Neuronal stem cell (in vitro differentiated cells): ENCODE measurements around the gene MTCL3.

Experiments
- DNase-seq: peaks from one replicate; pipeline ENCODE4 v3.0.0-alpha.2; 2013; ENCODE audit warnings: low spot score
- H2AFZ ChIP-seq: one replicate; pipeline ENCODE4 v1.6.1; 2013; ENCODE audit warnings: mild to moderate bottlenecking, low read length, inconsistent platforms
- H2AK5ac ChIP-seq: 2 replicates; pipeline ENCODE4 v1.6.1; 2013; ENCODE audit warnings: low read depth, mild to moderate bottlenecking, inconsistent platforms, low read length, moderate library complexity, mixed read lengths
- H2BK120ac ChIP-seq: 2 replicates; pipeline ENCODE4 v1.6.1; 2013; ENCODE audit warnings: low read depth, mild to moderate bottlenecking, inconsistent platforms, low read length, moderate library complexity, mixed read lengths
- H2BK12ac ChIP-seq: one replicate; pipeline ENCODE4 v1.6.1; 2013; ENCODE audit warnings: low read length, inconsistent platforms
- H2BK15ac ChIP-seq: 2 replicates; pipeline ENCODE4 v1.6.1; 2013; ENCODE audit warnings: mild to moderate bottlenecking, low read length, inconsistent platforms, mixed read lengths
- H2BK5ac ChIP-seq: one replicate; pipeline ENCODE4 v1.6.1; 2013; ENCODE audit warnings: inconsistent platforms, mild to moderate bottlenecking, low read length, moderate library complexity
- H3K14ac ChIP-seq: one replicate; pipeline ENCODE4 v1.6.1; 2013; ENCODE audit warnings: low read length, inconsistent platforms
- H3K18ac ChIP-seq: 2 replicates; pipeline ENCODE4 v1.6.1; 2013; ENCODE audit warnings: low read length, inconsistent platforms
- H3K23ac ChIP-seq: 2 replicates; pipeline ENCODE4 v1.6.1; 2013; ENCODE audit warnings: low read depth, mild to moderate bottlenecking, mixed read lengths, low read length, inconsistent platforms; ENCODE audit not compliant: poor library complexity
- H3K27ac ChIP-seq: replicated peaks from 3 replicates; pipeline ENCODE4 v1.5.1; 2013; ENCODE audit warnings: low read length, inconsistent platforms
- H3K27me3 ChIP-seq, 3 experiments: 2 replicates each; pipeline ENCODE4 v1.6.1; 2013; ENCODE audit warnings: low read length in 3 of 3, mild to moderate bottlenecking in 2 of 3, inconsistent platforms in 1 of 3, low read depth in 1 of 3, mixed read lengths in 1 of 3, moderate library complexity in 1 of 3; ENCODE audit not compliant: control insufficient read depth in 3 of 3, insufficient read depth in 3 of 3
- H3K36me3 ChIP-seq, 2 donors: replicated peaks in 1 of 2; 2 replicates each; pipeline ENCODE4 v1.6.1; 2013; ENCODE audit warnings: low read length in 2 of 2; ENCODE audit not compliant: control insufficient read depth in 2 of 2, insufficient read depth in 2 of 2
- H3K4ac ChIP-seq: 2 replicates; pipeline ENCODE4 v1.6.1; 2013; ENCODE audit warnings: inconsistent platforms, mild to moderate bottlenecking, low read length, moderate library complexity
- H3K4me1 ChIP-seq, 2 donors: 1 replicate in 1 of 2; 2 replicates in 1 of 2; pipeline ENCODE4 v1.6.1; 2013; ENCODE audit warnings: low read length in 2 of 2, low read depth in 1 of 2; ENCODE audit not compliant: control insufficient read depth in 2 of 2, insufficient read depth in 1 of 2
- H3K4me2 ChIP-seq: one replicate; pipeline ENCODE4 v1.6.1; 2013; ENCODE audit warnings: mild to moderate bottlenecking, low read length, inconsistent platforms; ENCODE audit not compliant: insufficient read depth, poor library complexity, severe bottlenecking
- H3K4me3 ChIP-seq, 2 donors: 2 replicates each; pipeline ENCODE4 v1.5.1; 2013; ENCODE audit warnings: low read length in 2 of 2, mild to moderate bottlenecking in 2 of 2, inconsistent platforms in 1 of 2, moderate library complexity in 1 of 2
- H3K79me1 ChIP-seq: one replicate; pipeline ENCODE4 v1.6.1; 2013; ENCODE audit warnings: low read depth, mild to moderate bottlenecking, inconsistent platforms, low read length, moderate library complexity
- H3K9ac ChIP-seq: one replicate; pipeline ENCODE4 v1.6.1; 2013; ENCODE audit warnings: mild to moderate bottlenecking, low read depth, low read length, inconsistent platforms; ENCODE audit not compliant: poor library complexity
- H3K9me3 ChIP-seq, 2 donors: replicated peaks in 1 of 2; 2 replicates each; pipeline versions ENCODE3 to v1.6.1; 2013; ENCODE audit warnings: low read length in 2 of 2, mild to moderate bottlenecking in 2 of 2, inconsistent platforms in 1 of 2, low read depth in 1 of 2, mixed read lengths in 1 of 2, moderate library complexity in 1 of 2; ENCODE audit not compliant: control insufficient read depth in 2 of 2, insufficient read depth in 1 of 2
- H4K8ac ChIP-seq: one replicate; pipeline ENCODE4 v1.6.1; 2013; ENCODE audit warnings: low read depth, mild to moderate bottlenecking, inconsistent platforms, low read length, moderate library complexity
- H4K91ac ChIP-seq: one replicate; pipeline ENCODE4 v1.6.1; 2013; ENCODE audit warnings: low read length, low read depth, mild to moderate bottlenecking, inconsistent platforms; ENCODE audit not compliant: poor library complexity
- WGBS, 2 donors: extraction: QIAGEN DNeasy Blood & Tissue Kit; methylation state at CpG; one replicate each; pipeline ENCODE4 v1.1.7; 2013; ENCODE audit warnings: missing lambda C conversion rate in 2 of 2, mixed read lengths in 1 of 2; ENCODE audit not compliant: insufficient read length in 2 of 2, insufficient replicate concordance in 1 of 2; ENCODE audit errors: extremely low coverage in 2 of 2; 5-methylcytosine and 5-hydroxymethylcytosine counted together

Gene MTCL3

DNA sequence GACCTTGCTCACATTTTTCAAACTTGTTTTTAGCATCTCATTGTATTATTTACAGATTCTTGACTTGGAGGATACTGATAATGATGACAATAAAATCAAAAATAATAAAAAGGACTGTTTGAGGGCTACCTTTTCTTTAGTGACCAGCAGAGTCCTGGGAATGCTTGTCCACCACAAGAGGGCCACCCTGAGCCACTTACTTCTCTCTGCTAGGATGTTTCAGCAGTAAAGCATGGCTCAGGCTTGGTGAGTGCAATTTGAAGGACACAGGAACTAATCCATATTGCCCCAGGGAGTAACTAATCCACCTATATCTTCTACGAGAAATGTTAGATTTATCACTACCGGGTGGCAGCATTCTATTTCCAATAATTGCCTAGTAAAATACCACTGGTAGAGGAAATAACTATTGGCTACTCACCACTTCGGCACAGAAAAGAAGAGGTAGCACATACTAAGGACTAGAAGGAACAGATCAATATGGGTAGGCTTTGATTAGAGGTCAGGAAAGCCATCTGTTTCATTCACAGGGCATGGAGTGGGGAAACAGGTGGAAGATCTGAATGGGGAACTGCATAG lies 54.2 kb downstream of the MTCL3 start:
- Histone ChIP-seq H3K4me1 (no peaks in the 10 kb centered on the region), H3K9ac (no peak overlapping the region)

DNA sequence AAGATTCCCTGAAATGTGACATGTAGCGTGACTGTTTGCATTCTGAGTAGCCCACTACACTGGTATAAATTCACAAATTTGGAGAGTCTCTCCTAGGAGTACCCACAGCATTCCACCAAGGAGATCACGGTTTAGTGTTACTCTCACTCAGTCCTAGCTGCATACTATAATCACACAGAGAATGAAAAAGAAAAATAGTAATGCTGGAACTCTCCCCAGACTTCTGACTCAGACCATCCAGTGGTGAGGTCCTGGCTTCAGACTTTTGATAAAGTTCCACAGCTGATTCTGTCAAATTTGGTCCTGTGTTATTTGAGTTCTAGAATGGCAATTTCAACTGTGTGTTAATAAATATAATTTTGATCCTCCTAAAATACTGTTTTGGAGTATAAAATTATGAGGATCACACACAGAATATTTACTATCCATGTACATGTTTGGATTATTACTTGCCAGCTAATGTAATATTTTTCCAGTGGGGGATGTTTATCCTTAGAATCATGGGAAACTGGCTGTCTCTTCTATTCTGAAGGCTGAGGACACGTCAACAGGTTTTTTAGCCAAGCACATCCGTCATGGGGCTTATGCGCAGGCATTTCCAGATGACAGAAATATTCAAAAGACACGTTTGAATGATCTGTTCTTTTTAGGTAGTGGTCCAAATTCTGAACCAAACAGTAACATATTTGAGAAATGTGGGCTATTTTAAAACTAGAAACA lies 54.8 kb downstream of the MTCL3 start:
- no peaks in the 10 kb centered on the region for H3K4me1 ChIP-seq
- no peak overlapping the region for H2AK5ac ChIP-seq
- no peak overlapping the region for H3K4me2 ChIP-seq
- H3K23ac ChIP-seq = no peak overlapping the region
- no peak for DNase-seq
- H3K4me3 ChIP-seq = no peak overlapping the region
- H3K9me3 ChIP-seq = no peaks in the 10 kb centered on the region
- no peak overlapping the region for H2BK5ac ChIP-seq
- no peak overlapping the region for H4K91ac ChIP-seq
- no peak overlapping the region for H2AFZ ChIP-seq
- H2BK15ac ChIP-seq = no peak overlapping the region
- no peak overlapping the region for H3K27ac ChIP-seq
- no peak overlapping the region for H3K4ac ChIP-seq
- no peak overlapping the region for H3K9ac ChIP-seq
- no peak overlapping the region for H2BK12ac ChIP-seq
- H3K18ac ChIP-seq = no peak overlapping the region
- H3K79me1 ChIP-seq = no peaks in the 10 kb centered on the region
- H3K36me3 ChIP-seq = peaks cover 0 to 89% of the 10 kb centered on the region in 2 donors
- H2BK120ac ChIP-seq = no peak overlapping the region
- no peak overlapping the region for H3K14ac ChIP-seq
- no peak overlapping the region for H4K8ac ChIP-seq
- WGBS, 2 donors = no CpG with 5 or more reads among the region's 6 CpGs
- H3K27me3 ChIP-seq = no peaks in the 10 kb centered on the region

More for the DNA sequence above, 54.2 kb downstream of the MTCL3 start:
- Histone ChIP-seq H3K23ac (no peak overlapping the region), H3K27me3 (no peaks in the 10 kb centered on the region), H3K14ac (no peak overlapping the region), H2AFZ (no peak overlapping the region), H3K9me3 (no peaks in the 10 kb centered on the region), H2BK120ac (no peak overlapping the region), H3K79me1 (no peaks in the 10 kb centered on the region), H3K4me3 (no peak overlapping the region), H2BK15ac (no peak overlapping the region), H2BK5ac (no peak overlapping the region), H2AK5ac (no peak overlapping the region), H3K36me3 (peaks cover 0 to 89% of the 10 kb centered on the region in 2 donors), H2BK12ac (no peak overlapping the region), H3K4ac (no peak overlapping the region), H4K8ac (no peak overlapping the region), H3K4me2 (no peak overlapping the region), H3K27ac (no peak overlapping the region), H3K18ac (no peak overlapping the region), H4K91ac (no peak overlapping the region)
- WGBS, 2 donors = no CpG with 5 or more reads among the region's 3 CpGs
- DNase-seq = peak; percentile 48

GRCh38 chr6:127463056-127463455 lies 56.1 kb downstream of the MTCL3 start:
- Histone ChIP-seq H2BK120ac (no peak overlapping the region), H3K79me1 (no peaks in the 10 kb centered on the region), H2BK5ac (no peak overlapping the region), H4K91ac (no peak overlapping the region), H3K23ac (no peak overlapping the region), H3K18ac (no peak overlapping the region), H3K14ac (no peak overlapping the region), H3K27me3 (no peaks in the 10 kb centered on the region), H3K27ac (no peak overlapping the region), H3K4me3 (no peak overlapping the region), H2AK5ac (no peak overlapping the region), H2AFZ (no peak overlapping the region), H4K8ac (no peak overlapping the region), H3K9ac (no peak overlapping the region), H2BK15ac (no peak overlapping the region), H2BK12ac (no peak overlapping the region), H3K4me1 (peaks cover 3 to 5% of the 10 kb centered on the region in 2 donors), H3K4ac (no peak overlapping the region), H3K4me2 (no peak overlapping the region), H3K9me3 (no peaks in the 10 kb centered on the region), H3K36me3 (peaks cover 0 to 88% of the 10 kb centered on the region in 2 donors)
- no peak for DNase-seq
- WGBS, 2 donors = no CpG with 5 or more reads among the region's 5 CpGs

DNA sequence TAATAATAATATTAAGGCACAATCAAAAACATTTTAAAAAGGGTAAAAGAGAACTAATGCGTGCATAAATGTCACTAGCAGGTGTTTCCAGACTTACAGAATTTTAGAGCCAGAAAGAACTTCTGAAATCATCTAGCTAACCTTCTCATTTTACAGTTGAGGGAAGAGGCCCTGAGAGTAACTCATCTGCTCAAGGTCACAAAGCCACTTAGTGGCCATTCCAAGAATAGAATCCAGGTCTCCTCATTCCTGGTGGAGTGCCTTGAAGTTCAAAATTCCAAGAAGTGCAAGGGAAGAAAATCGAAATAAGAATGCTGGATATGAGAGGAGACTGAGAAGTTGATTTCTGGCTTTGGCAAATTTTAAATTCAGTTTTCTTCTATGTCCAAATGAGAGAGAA lies 56.8 kb downstream of the MTCL3 start:
- no peak overlapping the region for H2AFZ ChIP-seq
- H2AK5ac ChIP-seq = no peak overlapping the region
- H3K23ac ChIP-seq = no peak overlapping the region
- H3K4me2 ChIP-seq = no peak overlapping the region
- no peak overlapping the region for H4K91ac ChIP-seq
- H3K27ac ChIP-seq = no peak overlapping the region
- H3K79me1 ChIP-seq = no peaks in the 10 kb centered on the region
- H3K18ac ChIP-seq = no peak overlapping the region
- peaks cover 3 to 5% of the 10 kb centered on the region in 2 donors for H3K4me1 ChIP-seq
- H3K36me3 ChIP-seq = peaks cover 0 to 90% of the 10 kb centered on the region in 2 donors
- no peak overlapping the region for H2BK5ac ChIP-seq
- no peak overlapping the region for H3K14ac ChIP-seq
- DNase-seq = no peak
- no peak overlapping the region for H4K8ac ChIP-seq
- H3K4me3 ChIP-seq = no peak overlapping the region
- no CpG with 5 or more reads among the region's 2 CpGs for WGBS, 2 donors
- no peaks in the 10 kb centered on the region for H3K27me3 ChIP-seq
- no peak overlapping the region for H2BK120ac ChIP-seq
- H2BK15ac ChIP-seq = no peak overlapping the region
- H3K9me3 ChIP-seq = no peaks in the 10 kb centered on the region
- H3K9ac ChIP-seq = no peak overlapping the region
- no peak overlapping the region for H3K4ac ChIP-seq
- no peak overlapping the region for H2BK12ac ChIP-seq
